Tibial nerve (tissue), 4 donors: ENCODE results near the gene KIF3B. TPM values are rescaled to one million over a fixed set of nuclear protein-coding genes. Genes with fewer than 3 reads are reported as not detected.
A peak's percentile ranks its signal among the peaks of the same experiment; 100 is the strongest.
"Not testable (repeated sequence)": the region's sequence is repeated elsewhere in the genome, so short reads cannot be mapped to it uniquely, and the experiment has no call there.

ENCODE experiments used
- DNase-seq, 2 donors: peaks; one replicate each; pipeline ENCODE4 v3.0.0-alpha.2; 2019; ENCODE audit warnings: low spot score in 2 of 2
- H3K27ac ChIP-seq, 4 donors: fragments of 200-600 bp; sonication (generic) in 3 of 4; one replicate each; pipeline ENCODE4 v1.5.1; 2017 to 2019; ENCODE audit warnings: mild to moderate bottlenecking in 1 of 4
- H3K27me3 ChIP-seq, 2 donors: fragments of 200-600 bp; sonication (generic) in 1 of 2; one replicate each; pipeline versions ENCODE4 v1.5.1 to v1.6.0; 2017 to 2019
- H3K36me3 ChIP-seq, 3 donors: fragments of 200-600 bp; sonication (generic); one replicate each; pipeline ENCODE4 v1.5.1; 2018 to 2019
- H3K4me1 ChIP-seq, 4 donors: fragments of 200-600 bp; sonication (generic) in 3 of 4; one replicate each; pipeline ENCODE4 v1.5.1; 2017 to 2019
- H3K4me3 ChIP-seq, 4 donors: fragments of 200-600 bp; sonication (generic) in 3 of 4; one replicate each; pipeline ENCODE4 v1.5.1; 2017 to 2019; ENCODE audit warnings: mild to moderate bottlenecking in 1 of 4, moderate library complexity in 1 of 4
- H3K9me3 ChIP-seq, 4 donors: fragments of 200-600 bp; sonication (generic) in 3 of 4; one replicate each; pipeline ENCODE4 v1.5.1; 2017 to 2019
- EP300 ChIP-seq, 2 donors: sonication (generic); formaldehyde crosslinking; IDR thresholded peaks; one replicate each; pipeline ENCODE4 v1.6.1; 2017; ENCODE audit warnings: antibody characterized with exemption in 2 of 2, mild to moderate bottlenecking in 1 of 2
- POLR2A ChIP-seq, 2 donors: fragments of 450-650 bp; IDR thresholded peaks; one replicate each; pipeline ENCODE4 v1.6.1; 2017; ENCODE audit warnings: antibody characterized with exemption in 2 of 2, mild to moderate bottlenecking in 2 of 2, moderate library complexity in 2 of 2
- WGBS, 2 donors: methylation state at CpG; one replicate each; pipeline ENCODE4 v1.1.5; 2018; 5-methylcytosine and 5-hydroxymethylcytosine counted together
- total RNA-seq, 4 donors: library from RNA; depleted of rRNA; stranded (reverse); fragments of >200 nt; gene quantifications; one replicate each; pipeline ENCODE4 v1.1.0, GENCODE V29; 2016
- TF ChIP-seq, protein P1 (sequence below), 5 experiments: fragments of 200-600 bp in 3 of 5; fragments of 450-650 bp in 2 of 5; sonication (generic) in 3 of 5; IDR thresholded peaks; one replicate each; pipeline ENCODE4 v1.5.1; 2016 to 2019; ENCODE audit warnings: antibody characterized with exemption in 5 of 5, mild to moderate bottlenecking in 3 of 5, moderate library complexity in 2 of 5

Gene KIF3B
- total RNA-seq, 4 donors from 2014 or later: 27.3 to 32.9 (median 31.7) TPM

GRCh38 chr20:32355417-32355841, 78.0 kb downstream of the KIF3B start:
- 83 to 89% methylated on average over 6 of the region's 6 CpGs for WGBS, 2 donors
- no peak overlapping the region for H3K27ac ChIP-seq
- H3K27me3 ChIP-seq: no peaks in the 10 kb centered on the region
- no peak overlapping the region for H3K4me3 ChIP-seq
- DNase-seq: no peak
- H3K9me3 ChIP-seq: no peaks in the 10 kb centered on the region
- peaks cover 0 to 24% (median 10%) of the 10 kb centered on the region in 4 donors for H3K4me1 ChIP-seq
- TF ChIP-seq EP300 (IDR thresholded peaks at IDR 0.05) (no peak), POLR2A (IDR thresholded peaks at IDR 0.05) (no peak)
- TF ChIP-seq, protein P1, sequence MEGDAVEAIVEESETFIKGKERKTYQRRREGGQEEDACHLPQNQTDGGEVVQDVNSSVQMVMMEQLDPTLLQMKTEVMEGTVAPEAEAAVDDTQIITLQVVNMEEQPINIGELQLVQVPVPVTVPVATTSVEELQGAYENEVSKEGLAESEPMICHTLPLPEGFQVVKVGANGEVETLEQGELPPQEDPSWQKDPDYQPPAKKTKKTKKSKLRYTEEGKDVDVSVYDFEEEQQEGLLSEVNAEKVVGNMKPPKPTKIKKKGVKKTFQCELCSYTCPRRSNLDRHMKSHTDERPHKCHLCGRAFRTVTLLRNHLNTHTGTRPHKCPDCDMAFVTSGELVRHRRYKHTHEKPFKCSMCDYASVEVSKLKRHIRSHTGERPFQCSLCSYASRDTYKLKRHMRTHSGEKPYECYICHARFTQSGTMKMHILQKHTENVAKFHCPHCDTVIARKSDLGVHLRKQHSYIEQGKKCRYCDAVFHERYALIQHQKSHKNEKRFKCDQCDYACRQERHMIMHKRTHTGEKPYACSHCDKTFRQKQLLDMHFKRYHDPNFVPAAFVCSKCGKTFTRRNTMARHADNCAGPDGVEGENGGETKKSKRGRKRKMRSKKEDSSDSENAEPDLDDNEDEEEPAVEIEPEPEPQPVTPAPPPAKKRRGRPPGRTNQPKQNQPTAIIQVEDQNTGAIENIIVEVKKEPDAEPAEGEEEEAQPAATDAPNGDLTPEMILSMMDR (IDR thresholded peaks at IDR 0.05): no peak
- no peaks in the 10 kb centered on the region for H3K36me3 ChIP-seq

GRCh38 chr20:32355907-32356621, 78.6 kb downstream of the KIF3B start:
- 61 to 75% methylated on average over 7 of the region's 7 CpGs for WGBS, 2 donors

GRCh38 chr20:32356622-32357374, 79.3 kb downstream of the KIF3B start:
- Histone ChIP-seq H3K4me3 (peak overlapping the region; percentile 64 to 91 (median 76)), H3K9me3 (no peaks in the 10 kb centered on the region), H3K4me1 (peaks cover 0 to 35% (median 20%) of the 10 kb centered on the region in 4 donors), H3K36me3 (no peaks in the 10 kb centered on the region), H3K27ac (peak overlapping the region in 3 of 4 donors; percentile 92 to 100 (median 98)), H3K27me3 (no peaks in the 10 kb centered on the region)
- TF ChIP-seq POLR2A (IDR thresholded peaks at IDR 0.05): no peak
- TF ChIP-seq EP300 (IDR thresholded peaks at IDR 0.05): no peak
- TF ChIP-seq, protein P1 (IDR thresholded peaks at IDR 0.05): no peak
- peak in 1 of 2 donors; percentile 18 for DNase-seq
- WGBS, 2 donors: 27 to 29% methylated on average over 13 of the region's 13 CpGs

More at GRCh38 chr20:32355907-32356621, 78.6 kb downstream of the KIF3B start:
- not testable (repeated sequence) for H3K27me3 ChIP-seq, H3K4me3 ChIP-seq, H3K9me3 ChIP-seq, H3K36me3 ChIP-seq, DNase-seq
- Histone ChIP-seq H3K27ac (peak overlapping the region in 2 of 4 donors; percentile 98 to 100), H3K4me1 (peaks cover 0 to 30% (median 15%) of the 10 kb centered on the region in 4 donors)

GRCh38 chr20:32357375-32357868, 80.0 kb downstream of the KIF3B start:
- H3K27me3 ChIP-seq: no peaks in the 10 kb centered on the region
- H3K4me1 ChIP-seq: peaks cover 0 to 42% (median 26%) of the 10 kb centered on the region in 4 donors
- no peak for TF ChIP-seq EP300 (IDR thresholded peaks at IDR 0.05)
- no peak for TF ChIP-seq POLR2A (IDR thresholded peaks at IDR 0.05)
- TF ChIP-seq, protein P1 (IDR thresholded peaks at IDR 0.05): no peak
- no peaks in the 10 kb centered on the region for H3K9me3 ChIP-seq
- H3K36me3 ChIP-seq: no peaks in the 10 kb centered on the region
- DNase-seq: peak in 1 of 2 donors; percentile 30
- peak overlapping the region; percentile 64 to 91 (median 76) for H3K4me3 ChIP-seq
- H3K27ac ChIP-seq: peak overlapping the region; percentile 92 to 100 (median 97)
- 0 to 2% methylated on average over 11 of the region's 11 CpGs for WGBS, 2 donors

- Histone ChIP-seq H3K27ac (peak within 1 kb of the TSS; percentile 92 to 100 (median 97)), H3K4me3 (peak within 1 kb of the TSS; percentile 69 to 99 (median 87)), H3K27me3 (no peaks in the 10 kb centered on the region), H3K9me3 (no peaks in the 10 kb centered on the region), H3K4me1 (peaks cover 0 to 48% (median 31%) of the 10 kb centered on the region in 4 donors), H3K36me3 (no peaks in the 10 kb centered on the region)
- TF ChIP-seq EP300 (IDR thresholded peaks at IDR 0.05) (peak; percentile 54 to 90), POLR2A (IDR thresholded peaks at IDR 0.05) (peak in 1 of 2 donors; percentile 70)
- TF ChIP-seq, protein P1 (IDR thresholded peaks at IDR 0.05): peak in 2 of 5 experiments; percentile 34 to 44
- DNase-seq: peak; percentile 87 to 89
- WGBS, 2 donors: 0 to 1% methylated on average over 62 to 70 of the region's 83 CpGs
These were observed 80.6 kb downstream of the KIF3B start, which contains the start of gene ASXL1 for GRCh38 chr20:32357869-32358631. Gene ASXL1, plus strand, starts transcription at chr20:32358331. Its CDS starts 445 bp downstream, at chr20:32358776.
